Kidney (tissue), 14 donors: ENCODE results near the gene OSBP2. TPM values are rescaled to one million over a fixed set of nuclear protein-coding genes. Genes with fewer than 3 reads are reported as not detected.
A peak's percentile ranks its signal among the peaks of the same experiment; 100 is the strongest.

Experiments
- DNase-seq, 5 donors: peaks; one replicate each; pipeline ENCODE4 v3.0.0-alpha.2; 2013 to 2020
- FAIRE-seq: peaks from 2 replicates; lab custom pipeline; 2012; peaks lifted over from hg19 to GRCh38; lab: Jason Lieb, UNC
- H3K27ac ChIP-seq, 2 donors: one replicate each; pipeline ENCODE4 v1.7.0; 2013; ENCODE audit warnings: low read depth in 2 of 2, low read length in 2 of 2, inconsistent platforms in 1 of 2
- H3K27me3 ChIP-seq: one replicate; pipeline ENCODE4 v1.7.1; 2013; ENCODE audit warnings: low read length, inconsistent platforms; ENCODE audit not compliant: control insufficient read depth, insufficient read depth
- H3K36me3 ChIP-seq, 3 donors: one replicate each; pipeline versions ENCODE4 v1.7.0 to v1.7.1; 2013; ENCODE audit warnings: low read length in 3 of 3, control low read depth in 1 of 3, inconsistent platforms in 1 of 3; ENCODE audit not compliant: insufficient read depth in 3 of 3, control insufficient read depth in 2 of 3
- H3K4me1 ChIP-seq, 3 donors: one replicate each; pipeline versions ENCODE4 v1.7.0 to v1.7.1; 2013; ENCODE audit warnings: low read length in 3 of 3, inconsistent platforms in 1 of 3, low read depth in 1 of 3; ENCODE audit not compliant: control insufficient read depth in 2 of 3, insufficient read depth in 2 of 3
- H3K4me3 ChIP-seq, 3 donors: one replicate each; pipeline versions ENCODE4 v1.7.0 to v1.8.1; 2013; ENCODE audit warnings: low read length in 3 of 3, control low read depth in 1 of 3, inconsistent platforms in 1 of 3
- H3K9ac ChIP-seq, 3 donors: one replicate each; pipeline versions ENCODE4 v1.7.0 to v1.7.1; 2013; ENCODE audit warnings: low read length in 3 of 3, control low read depth in 1 of 3, inconsistent platforms in 1 of 3
- H3K9me3 ChIP-seq, 3 donors: one replicate each; pipeline versions ENCODE4 v1.7.0 to v1.7.1; 2013; ENCODE audit warnings: low read length in 3 of 3, control low read depth in 1 of 3, inconsistent platforms in 1 of 3; ENCODE audit not compliant: control insufficient read depth in 2 of 3, insufficient read depth in 1 of 3
- CTCF ChIP-seq: IDR thresholded peaks from 3 replicates; pipeline ENCODE4 v1.5.1; 2012; ENCODE audit warnings: mild to moderate bottlenecking, moderate library complexity, borderline replicate concordance; ENCODE audit not compliant: insufficient read depth; ENCODE audit errors: extremely low read depth
- intact Hi-C: fragments of 100-400 bp; cut with DNase I; formaldehyde crosslinking; loops from one replicate; pipeline ENCODE4 v1.11.1; 2022
- polyA plus RNA-seq: library from polyadenylated mRNA; stranded (reverse); fragments of 350-450 nt; fragmentation: Illumina TruSeq; extraction: RNeasy Lipid Tissue Mini Kit (QIAGEN cat#74804); gene quantifications from one replicate; pipeline ENCODE4 v1.2.3, GENCODE V29; 2014; ENCODE audit warnings: low read depth, low replicate concordance; ENCODE audit not compliant: insufficient read depth
- total RNA-seq: library from RNA; stranded (reverse); fragmentation: NEBNext Ultra II Directional; extraction: Animal tissue kit (Norgen Biotek cat#: 25700); gene quantifications from one replicate; pipeline ENCODE4 v1.2.1, GENCODE V29; 2021
- donor health status: control.
- donor health status: control.
- donor health status: control.
- donor health status: control.
- donor health status: control.
- donor health status: DM: yes; HTN: yes; CAD: no.
- donor health status: Normal renal cell carcinoma (clear cell type).

OSBP2 gene
- total and polyA plus RNA-seq, 2 donors from 2014 or later, result 3.4 to 4.0 TPM

GRCh38 chr22:30780026-30780425 is 85.4 kb downstream of the OSBP2 start:
- Histone ChIP-seq H3K27ac (no peak overlapping the region), H3K27me3 (no peaks in the 10 kb centered on the region), H3K9ac (no peak overlapping the region), H3K4me1 (no peaks in the 10 kb centered on the region), H3K36me3 (no peaks in the 10 kb centered on the region), H3K4me3 (no peak overlapping the region), H3K9me3 (no peaks in the 10 kb centered on the region)
- no peak for TF ChIP-seq CTCF
- FAIRE-seq (no peak), DNase-seq (peak in 2 of 5 donors; percentile 18 to 30)
- intact Hi-C loops, result no loop called here

GRCh38 chr22:30781271-30781875 is 86.7 kb downstream of the OSBP2 start:
- Histone ChIP-seq H3K9ac (no peak overlapping the region), H3K27me3 (no peaks in the 10 kb centered on the region), H3K36me3 (no peaks in the 10 kb centered on the region), H3K4me1 (no peaks in the 10 kb centered on the region), H3K4me3 (no peak overlapping the region), H3K9me3 (no peaks in the 10 kb centered on the region), H3K27ac (no peak overlapping the region)
- no peak for TF ChIP-seq CTCF
- DNase-seq (peak in 1 of 5 donors; percentile 23), FAIRE-seq (no peak)
- intact Hi-C loops, result no loop called here

- DNase-seq, result peak in 1 of 5 donors; percentile 0
- no peaks in the 10 kb centered on the region for H3K36me3 ChIP-seq
- intact Hi-C loops, result no loop called here
- no peak overlapping the region for H3K9ac ChIP-seq
- H3K4me3 ChIP-seq, result no peak overlapping the region
- no peaks in the 10 kb centered on the region for H3K4me1 ChIP-seq
- TF ChIP-seq CTCF, result no peak
- H3K27me3 ChIP-seq, result no peaks in the 10 kb centered on the region
- H3K9me3 ChIP-seq, result no peaks in the 10 kb centered on the region
- H3K27ac ChIP-seq, result no peak overlapping the region
- FAIRE-seq, result no peak
These were observed 87.9 kb downstream of the OSBP2 start for GRCh38 chr22:30782613-30783012.

- no peak for TF ChIP-seq CTCF
- intact Hi-C loops, result no loop called here
These were observed 88.3 kb downstream of the OSBP2 start for GRCh38 chr22:30783021-30783420.

More at GRCh38 chr22:30783021-30783420, 88.3 kb downstream of the OSBP2 start:
- Histone ChIP-seq H3K27me3 (no peaks in the 10 kb centered on the region), H3K36me3 (no peaks in the 10 kb centered on the region), H3K27ac (no peak overlapping the region), H3K4me3 (no peak overlapping the region), H3K9ac (no peak overlapping the region), H3K9me3 (no peaks in the 10 kb centered on the region), H3K4me1 (no peaks in the 10 kb centered on the region)
- no peak for FAIRE-seq
- peak in 1 of 5 donors; percentile 2 for DNase-seq
